Measurements from ENCODE around the gene MEGF11.
A peak's percentile ranks its signal among the peaks of the same experiment; 100 is the strongest.

MEGF11 gene

GRCh38 chr15:65962187-65962586, 291.4 kb downstream of the MEGF11 start:
- no peaks in the 10 kb centered on the region for H3K9me3 ChIP-seq (ENCODE audit: control insufficient read depth, insufficient read depth, low read depth, low read length)
- H3K4me3 ChIP-seq (ENCODE audit: low read depth, low read length) = no peak overlapping the region
- TF ChIP-seq ZNF146 (tag by site-specific recombination; IDR thresholded peaks at IDR 0.05) (no peak), KLF8 (tag by site-specific recombination; IDR thresholded peaks at IDR 0.05) (no peak), ZFHX2 (tag by site-specific recombination; conservative IDR thresholded peaks at IDR 0.05) (no peak), ZNF514 (tag by site-specific recombination; IDR thresholded peaks at IDR 0.05) (no peak), ZNF571 (tag by site-specific recombination; IDR thresholded peaks at IDR 0.05) (no peak)
- no peaks in the 10 kb centered on the region for H3K36me3 ChIP-seq (ENCODE audit: control insufficient read depth in 2 of 2, insufficient read depth in 1 of 2, low read length in 2 of 2)
- ChIA-PET POLR2A (no interaction called here), CTCF (interaction anchor here (0.7 to 1.3 kb wide), 4 partner anchors 12 to 320 kb away, joined by 3 to 4 read pairs (median 4); no protein-coding TSS in a partner anchor)
- no peaks in the 10 kb centered on the region for H3K4me1 ChIP-seq (ENCODE audit: control insufficient read depth, insufficient read depth, low read length)
- H3K27ac ChIP-seq (ENCODE audit: extremely low read depth, low read depth, low read length) = no peak overlapping the region

DNA sequence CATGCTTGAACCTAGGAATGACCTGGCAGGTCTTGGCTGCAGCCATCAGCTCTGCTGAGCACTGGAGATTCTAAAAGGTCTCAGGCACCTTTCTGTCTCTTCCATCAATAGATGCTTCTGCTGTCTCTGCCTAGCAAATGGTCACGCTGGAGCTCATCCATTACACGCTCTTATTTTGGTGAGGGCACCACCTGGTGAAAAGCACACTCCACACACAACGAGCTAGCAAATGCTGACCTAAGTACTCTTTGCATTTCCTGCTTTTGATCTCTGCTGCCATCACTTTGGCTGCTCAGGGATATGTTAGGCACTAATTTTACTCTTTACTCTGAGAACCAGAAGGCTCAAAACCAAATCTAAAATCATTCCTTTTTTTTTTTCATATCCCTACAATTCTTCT, 293.0 kb downstream of the MEGF11 start:
- no peak overlapping the region for H3K4me3 ChIP-seq (ENCODE audit: low read depth, low read length)
- ChIA-PET POLR2A (interaction anchor here (0.7 kb wide), 1 partner anchor 198 kb away, joined by 3 read pairs; no protein-coding TSS in a partner anchor), CTCF (no interaction called here)
- H3K27ac ChIP-seq (ENCODE audit: extremely low read depth, low read depth, low read length) = no peak overlapping the region
- no peaks in the 10 kb centered on the region for H3K36me3 ChIP-seq (ENCODE audit: control insufficient read depth in 2 of 2, insufficient read depth in 1 of 2, low read length in 2 of 2)
- H3K4me1 ChIP-seq (ENCODE audit: control insufficient read depth, insufficient read depth, low read length) = no peaks in the 10 kb centered on the region
- no peaks in the 10 kb centered on the region for H3K9me3 ChIP-seq (ENCODE audit: control insufficient read depth, insufficient read depth, low read depth, low read length)
- TF ChIP-seq ZNF449 (tag by site-specific recombination; IDR thresholded peaks at IDR 0.05) (no peak), ZNF132 (tag by site-specific recombination; IDR thresholded peaks at IDR 0.05; ENCODE audit: borderline replicate concordance) (no peak), ZNF239 (tag by site-specific recombination; IDR thresholded peaks at IDR 0.05) (no peak), ZNF660 (tag by site-specific recombination; IDR thresholded peaks at IDR 0.05) (no peak), ZNF654 (tag by site-specific recombination; IDR thresholded peaks at IDR 0.05; ENCODE audit: low read depth) (no peak), MYNN (tag by site-specific recombination; IDR thresholded peaks at IDR 0.05; ENCODE audit: borderline replicate concordance) (peak; percentile 83), ZNF544 (tag by site-specific recombination; IDR thresholded peaks at IDR 0.05) (no peak), TCF7L2 (IDR thresholded peaks at IDR 0.05; ENCODE audit: borderline replicate concordance, low read depth, low read length) (no peak), ZNF658 (tag by site-specific recombination; IDR thresholded peaks at IDR 0.05) (no peak)

DNA sequence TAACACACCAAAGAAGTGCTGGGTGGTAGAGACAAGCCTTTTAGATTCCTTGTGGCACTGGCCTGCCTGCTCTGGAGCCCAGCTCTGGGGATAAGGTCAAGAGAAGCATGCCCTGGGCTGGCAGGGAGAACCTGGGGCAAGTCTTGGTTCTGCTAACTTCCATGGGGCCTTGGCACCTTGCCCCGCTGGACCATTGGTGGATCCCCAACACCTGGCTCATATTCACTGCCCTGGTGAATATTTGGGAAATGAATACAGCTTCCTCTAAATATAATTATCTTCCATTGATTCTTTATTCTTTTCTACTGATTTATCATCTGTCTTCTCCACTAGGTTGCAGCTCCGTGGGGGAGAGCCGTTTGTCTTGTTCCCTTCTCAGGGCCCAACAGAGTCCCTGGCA, 294.7 kb downstream of the MEGF11 start:
- ChIA-PET POLR2A (no interaction called here), CTCF (interaction anchor here (0.7 kb wide), 1 partner anchor 24 kb away, joined by 3 read pairs; no protein-coding TSS in a partner anchor)
- Histone ChIP-seq H3K4me1 (ENCODE audit: control insufficient read depth, insufficient read depth, low read length) (peaks cover 3% of the 10 kb centered on the region; the same call in 1 of the 2 replicates), H3K4me3 (ENCODE audit: low read depth, low read length) (no peak overlapping the region), H3K9me3 (ENCODE audit: control insufficient read depth, insufficient read depth, low read depth, low read length) (no peaks in the 10 kb centered on the region), H3K27ac (ENCODE audit: extremely low read depth, low read depth, low read length) (no peak overlapping the region), H3K36me3 (ENCODE audit: control insufficient read depth in 2 of 2, insufficient read depth in 1 of 2, low read length in 2 of 2) (no peaks in the 10 kb centered on the region)
- no peak for TF ChIP-seq SCRT2 (tag by site-specific recombination; IDR thresholded peaks at IDR 0.05)
- TF ChIP-seq ZNF133 (tag by site-specific recombination; IDR thresholded peaks at IDR 0.05) = no peak
- TF ChIP-seq ZNF664 (tag by site-specific recombination; IDR thresholded peaks at IDR 0.05) = no peak
- TF ChIP-seq KLF9 (tag by site-specific recombination; IDR thresholded peaks at IDR 0.05; ENCODE audit: low read depth) = no peak
- TF ChIP-seq, protein P1, sequence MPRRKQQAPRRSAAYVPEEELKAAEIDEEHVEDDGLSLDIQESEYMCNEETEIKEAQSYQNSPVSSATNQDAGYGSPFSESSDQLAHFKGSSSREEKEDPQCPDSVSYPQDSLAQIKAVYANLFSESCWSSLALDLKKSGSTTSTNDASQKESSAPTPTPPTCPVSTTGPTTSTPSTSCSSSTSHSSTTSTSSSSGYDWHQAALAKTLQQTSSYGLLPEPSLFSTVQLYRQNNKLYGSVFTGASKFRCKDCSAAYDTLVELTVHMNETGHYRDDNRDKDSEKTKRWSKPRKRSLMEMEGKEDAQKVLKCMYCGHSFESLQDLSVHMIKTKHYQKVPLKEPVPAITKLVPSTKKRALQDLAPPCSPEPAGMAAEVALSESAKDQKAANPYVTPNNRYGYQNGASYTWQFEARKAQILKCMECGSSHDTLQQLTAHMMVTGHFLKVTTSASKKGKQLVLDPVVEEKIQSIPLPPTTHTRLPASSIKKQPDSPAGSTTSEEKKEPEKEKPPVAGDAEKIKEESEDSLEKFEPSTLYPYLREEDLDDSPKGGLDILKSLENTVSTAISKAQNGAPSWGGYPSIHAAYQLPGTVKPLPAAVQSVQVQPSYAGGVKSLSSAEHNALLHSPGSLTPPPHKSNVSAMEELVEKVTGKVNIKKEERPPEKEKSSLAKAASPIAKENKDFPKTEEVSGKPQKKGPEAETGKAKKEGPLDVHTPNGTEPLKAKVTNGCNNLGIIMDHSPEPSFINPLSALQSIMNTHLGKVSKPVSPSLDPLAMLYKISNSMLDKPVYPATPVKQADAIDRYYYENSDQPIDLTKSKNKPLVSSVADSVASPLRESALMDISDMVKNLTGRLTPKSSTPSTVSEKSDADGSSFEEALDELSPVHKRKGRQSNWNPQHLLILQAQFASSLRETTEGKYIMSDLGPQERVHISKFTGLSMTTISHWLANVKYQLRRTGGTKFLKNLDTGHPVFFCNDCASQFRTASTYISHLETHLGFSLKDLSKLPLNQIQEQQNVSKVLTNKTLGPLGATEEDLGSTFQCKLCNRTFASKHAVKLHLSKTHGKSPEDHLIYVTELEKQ (tag by site-specific recombination; IDR thresholded peaks at IDR 0.05; ENCODE audit: borderline replicate concordance) = no peak
- TF ChIP-seq, protein P2, sequence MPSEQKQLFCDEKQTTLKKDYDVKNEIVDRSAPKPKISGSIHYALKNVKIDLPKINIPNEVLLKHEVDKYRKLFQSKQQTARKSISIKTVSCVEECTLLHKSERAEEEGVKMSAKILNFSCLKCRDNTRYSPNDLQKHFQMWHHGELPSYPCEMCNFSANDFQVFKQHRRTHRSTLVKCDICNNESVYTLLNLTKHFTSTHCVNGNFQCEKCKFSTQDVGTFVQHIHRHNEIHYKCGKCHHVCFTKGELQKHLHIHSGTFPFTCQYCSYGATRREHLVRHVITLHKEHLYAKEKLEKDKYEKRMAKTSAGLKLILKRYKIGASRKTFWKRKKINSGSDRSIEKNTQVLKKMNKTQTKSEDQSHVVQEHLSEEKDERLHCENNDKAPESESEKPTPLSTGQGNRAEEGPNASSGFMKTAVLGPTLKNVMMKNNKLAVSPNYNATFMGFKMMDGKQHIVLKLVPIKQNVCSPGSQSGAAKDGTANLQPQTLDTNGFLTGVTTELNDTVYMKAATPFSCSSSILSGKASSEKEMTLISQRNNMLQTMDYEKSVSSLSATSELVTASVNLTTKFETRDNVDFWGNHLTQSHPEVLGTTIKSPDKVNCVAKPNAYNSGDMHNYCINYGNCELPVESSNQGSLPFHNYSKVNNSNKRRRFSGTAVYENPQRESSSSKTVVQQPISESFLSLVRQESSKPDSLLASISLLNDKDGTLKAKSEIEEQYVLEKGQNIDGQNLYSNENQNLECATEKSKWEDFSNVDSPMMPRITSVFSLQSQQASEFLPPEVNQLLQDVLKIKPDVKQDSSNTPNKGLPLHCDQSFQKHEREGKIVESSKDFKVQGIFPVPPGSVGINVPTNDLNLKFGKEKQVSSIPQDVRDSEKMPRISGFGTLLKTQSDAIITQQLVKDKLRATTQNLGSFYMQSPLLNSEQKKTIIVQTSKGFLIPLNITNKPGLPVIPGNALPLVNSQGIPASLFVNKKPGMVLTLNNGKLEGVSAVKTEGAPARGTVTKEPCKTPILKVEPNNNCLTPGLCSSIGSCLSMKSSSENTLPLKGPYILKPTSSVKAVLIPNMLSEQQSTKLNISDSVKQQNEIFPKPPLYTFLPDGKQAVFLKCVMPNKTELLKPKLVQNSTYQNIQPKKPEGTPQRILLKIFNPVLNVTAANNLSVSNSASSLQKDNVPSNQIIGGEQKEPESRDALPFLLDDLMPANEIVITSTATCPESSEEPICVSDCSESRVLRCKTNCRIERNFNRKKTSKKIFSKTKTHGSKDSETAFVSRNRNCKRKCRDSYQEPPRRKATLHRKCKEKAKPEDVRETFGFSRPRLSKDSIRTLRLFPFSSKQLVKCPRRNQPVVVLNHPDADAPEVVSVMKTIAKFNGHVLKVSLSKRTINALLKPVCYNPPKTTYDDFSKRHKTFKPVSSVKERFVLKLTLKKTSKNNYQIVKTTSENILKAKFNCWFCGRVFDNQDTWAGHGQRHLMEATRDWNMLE (tag by site-specific recombination; conservative IDR thresholded peaks at IDR 0.05; ENCODE audit: low read depth) = no peak
- TF ChIP-seq ELK4 (IDR thresholded peaks at IDR 0.05; ENCODE audit: borderline replicate concordance, low read depth, low read length) = no peak
- TF ChIP-seq ZNF660 (tag by site-specific recombination; IDR thresholded peaks at IDR 0.05) = no peak
